Prostate gland (tissue), 2 donors: Measurements from ENCODE around the gene EFCC1. TPM values are rescaled to one million over a fixed set of nuclear protein-coding genes. Genes with fewer than 3 reads are reported as not detected.

Source experiments
- DNase-seq: peaks from one replicate; pipeline ENCODE4 v3.0.0-alpha.2; 2019; ENCODE audit warnings: low spot score
- H3K27ac ChIP-seq, 2 donors: fragments of 200-600 bp; sonication (generic); 2 replicates each; pipeline ENCODE4 v1.5.1; 2017 to 2019
- H3K27me3 ChIP-seq: fragments of 200-600 bp; sonication (generic); replicated peaks from 2 replicates; pipeline ENCODE4 v1.5.1; 2019; ENCODE audit not compliant: insufficient read depth
- H3K36me3 ChIP-seq, 2 donors: fragments of 200-600 bp; sonication (generic); 1 replicate in 1 of 2; 2 replicates in 1 of 2; pipeline versions ENCODE4 v1.5.1 to v1.8.1; 2017 to 2019
- H3K4me1 ChIP-seq: fragments of 200-600 bp; sonication (generic); replicated peaks from 2 replicates; pipeline ENCODE4 v1.5.1; 2019
- H3K4me3 ChIP-seq, 2 donors: fragments of 200-600 bp; sonication (generic); 2 replicates each; pipeline ENCODE4 v1.5.1; 2017 to 2019
- H3K9me3 ChIP-seq: fragments of 200-600 bp; sonication (generic); 2 replicates; pipeline ENCODE4 v1.5.1; 2017
- CTCF ChIP-seq, 4 experiments: fragments of 200-600 bp in 2 of 4; fragments of 450-650 bp in 2 of 4; sonication (generic) in 2 of 4; IDR thresholded peaks; 1 replicate in 3 of 4; 2 replicates in 1 of 4; pipeline ENCODE4 v1.5.1; 2016 to 2019; ENCODE audit warnings: antibody characterized with exemption in 4 of 4, mild to moderate bottlenecking in 2 of 4, moderate library complexity in 2 of 4
- POLR2A ChIP-seq: fragments of 450-650 bp; IDR thresholded peaks from one replicate; pipeline ENCODE4 v1.6.1; 2016; ENCODE audit warnings: antibody characterized with exemption, mild to moderate bottlenecking
- POLR2AphosphoS5 ChIP-seq: sonication (generic); formaldehyde crosslinking; IDR thresholded peaks from one replicate; pipeline ENCODE4 v1.6.1; 2017; ENCODE audit warnings: antibody characterized with exemption
- WGBS: methylation state at CpG from one replicate; pipeline ENCODE4 v1.1.5; 2018; 5-methylcytosine and 5-hydroxymethylcytosine counted together
- intact Hi-C: fragments of 100-400 bp; cut with DNase I; formaldehyde crosslinking; loops from one replicate; pipeline ENCODE4 v1.14.2; 2022
- total RNA-seq, 2 donors: library from RNA; depleted of rRNA; stranded (reverse); fragments of >200 nt; gene quantifications; one replicate each; pipeline ENCODE4 v1.1.0, GENCODE V29; 2016

The EFCC1 gene
- total RNA-seq, 2 donors from 2014 or later: 1.8 to 4.0 TPM

- Histone ChIP-seq H3K36me3 (no peaks in the 10 kb centered on the region), H3K27ac (no peak overlapping the region), H3K9me3 (no peaks in the 10 kb centered on the region), H3K4me1 (no peaks in the 10 kb centered on the region), H3K27me3 (no peaks in the 10 kb centered on the region), H3K4me3 (no peak overlapping the region)
- WGBS: 81% methylated on average over 17 of the region's 19 CpGs
- intact Hi-C loops: no loop called here
- TF ChIP-seq POLR2AphosphoS5: no peak
- no peak for TF ChIP-seq POLR2A
- TF ChIP-seq CTCF (IDR thresholded peaks at IDR 0.05): no peak
- DNase-seq: no peak
Observed at GRCh38 chr3:128994581-128995546, 6.2 kb upstream of the EFCC1 start.

- H3K27ac ChIP-seq: no peak overlapping the region
- no peak overlapping the region for H3K4me3 ChIP-seq
- intact Hi-C loops: no loop called here
- H3K36me3 ChIP-seq: no peaks in the 10 kb centered on the region
- no peaks in the 10 kb centered on the region for H3K4me1 ChIP-seq
- H3K27me3 ChIP-seq: no peaks in the 10 kb centered on the region
- H3K9me3 ChIP-seq: no peaks in the 10 kb centered on the region
- no peak for TF ChIP-seq POLR2A
- no peak for TF ChIP-seq CTCF (IDR thresholded peaks at IDR 0.05)
- WGBS: 86% methylated on average over 1 of the region's 1 CpG
- no peak for DNase-seq
Observed at GRCh38 chr3:128995737-128996136, 5.4 kb upstream of the EFCC1 start.

- intact Hi-C loops: no loop called here
- H3K9me3 ChIP-seq: no peaks in the 10 kb centered on the region
Observed at GRCh38 chr3:128996200-128996599, 4.9 kb upstream of the EFCC1 start.

GRCh38 chr3:128996726-128997125 is 4.4 kb upstream of the EFCC1 start:
- no peaks in the 10 kb centered on the region for H3K36me3 ChIP-seq
- H3K9me3 ChIP-seq: no peaks in the 10 kb centered on the region
- no peak overlapping the region for H3K27ac ChIP-seq
- no peaks in the 10 kb centered on the region for H3K4me1 ChIP-seq
- intact Hi-C loops: no loop called here
- DNase-seq: no peak
- TF ChIP-seq POLR2A (no peak), CTCF (IDR thresholded peaks at IDR 0.05) (no peak), POLR2AphosphoS5 (no peak)
- WGBS: 98% methylated on average over 5 of the region's 5 CpGs
- no peaks in the 10 kb centered on the region for H3K27me3 ChIP-seq
- H3K4me3 ChIP-seq: no peak overlapping the region

More at GRCh38 chr3:128996200-128996599, 4.9 kb upstream of the EFCC1 start:
- Histone ChIP-seq H3K36me3 (no peaks in the 10 kb centered on the region), H3K4me1 (no peaks in the 10 kb centered on the region), H3K27me3 (no peaks in the 10 kb centered on the region), H3K27ac (no peak overlapping the region), H3K4me3 (no peak overlapping the region)
- TF ChIP-seq POLR2AphosphoS5 (no peak), CTCF (IDR thresholded peaks at IDR 0.05) (no peak), POLR2A (no peak)
- DNase-seq: no peak
- 93% methylated on average over 1 of the region's 1 CpG for WGBS
